ENCODE measurements around the gene SIGLEC11.
"Not testable (repeated sequence)": the region's sequence is repeated elsewhere in the genome, so short reads cannot be mapped to it uniquely, and the experiment has no call there.

Gene SIGLEC11

GRCh38 chr19:49981603-49982593 is 20.9 kb upstream of the SIGLEC11 start:
- no peak for DNase-seq

GRCh38 chr19:49978324-49978723 is 17.4 kb upstream of the SIGLEC11 start:
- no peak for DNase-seq

- DNase-seq: no peak
These were observed 16.9 kb upstream of the SIGLEC11 start for GRCh38 chr19:49977881-49978280.

- DNase-seq: no peak
These were observed 16.1 kb upstream of the SIGLEC11 start for GRCh38 chr19:49977076-49977475.

GRCh38 chr19:49976496-49976895 is 15.5 kb upstream of the SIGLEC11 start:
- DNase-seq: no peak

GRCh38 chr19:49975051-49975450 is 14.1 kb upstream of the SIGLEC11 start:
- no peak for DNase-seq

GRCh38 chr19:49973987-49974386 is 13.0 kb upstream of the SIGLEC11 start:
- DNase-seq: no peak

GRCh38 chr19:49972841-49973240 is 11.9 kb upstream of the SIGLEC11 start:
- DNase-seq: no peak

GRCh38 chr19:49971991-49972411 is 11.0 kb upstream of the SIGLEC11 start:
- no peak for DNase-seq

- DNase-seq: not testable (repeated sequence)
These were observed 8.4 kb upstream of the SIGLEC11 start for GRCh38 chr19:49969355-49969754.

- no peak for DNase-seq
These were observed 7.4 kb upstream of the SIGLEC11 start for GRCh38 chr19:49968279-49968922.

- DNase-seq: not testable (repeated sequence)
These were observed 1.1 kb downstream of the SIGLEC11 start for GRCh38 chr19:49959892-49960291.

GRCh38 chr19:49958596-49958995 is 2.4 kb downstream of the SIGLEC11 start:
- DNase-seq: not testable (repeated sequence)

GRCh38 chr19:49958144-49958543 is 2.8 kb downstream of the SIGLEC11 start:
- DNase-seq: not testable (repeated sequence)

GRCh38 chr19:49957262-49957915 is 3.6 kb downstream of the SIGLEC11 start:
- no peak for DNase-seq

GRCh38 chr19:49956115-49956495 is 4.9 kb downstream of the SIGLEC11 start:
- DNase-seq: no peak

GRCh38 chr19:49954933-49955332 is 6.0 kb downstream of the SIGLEC11 start:
- DNase-seq: peak; percentile 48

GRCh38 chr19:49954092-49954829 is 6.7 kb downstream of the SIGLEC11 start:
- no peak for DNase-seq

- DNase-seq: no peak
These were observed 7.6 kb downstream of the SIGLEC11 start for GRCh38 chr19:49953416-49953815.

- DNase-seq: no peak
These were observed 8.1 kb downstream of the SIGLEC11 start for GRCh38 chr19:49952906-49953305.

- DNase-seq: no peak
These were observed 8.5 kb downstream of the SIGLEC11 start for GRCh38 chr19:49952479-49952836.

- DNase-seq: no peak
These were observed 9.0 kb downstream of the SIGLEC11 start for GRCh38 chr19:49951806-49952478.
